GM12878 (cell line): ENCODE measurements around the gene PSMF1.

Experiments used
- POLR2A ChIP-seq: IDR thresholded peaks from 2 replicates; pipeline ENCODE4 v1.6.1; 2011; ENCODE audit warnings: low read depth, mild to moderate bottlenecking, low read length
- TF ChIP-seq, protein P1 (sequence below), 3 experiments: IDR thresholded peaks in 2 of 3; conservative IDR thresholded peaks in 1 of 3; 2 replicates each; pipeline ENCODE4 v1.5.1; 2011; ENCODE audit warnings: low read depth in 3 of 3, low read length in 3 of 3, mild to moderate bottlenecking in 3 of 3, control low read depth in 2 of 3, moderate library complexity in 2 of 3, inconsistent platforms in 1 of 3, mixed read lengths in 1 of 3; ENCODE audit not compliant: control insufficient read depth in 2 of 3, insufficient read depth in 1 of 3; ENCODE audit errors: extremely low read depth in 1 of 3

DNA sequence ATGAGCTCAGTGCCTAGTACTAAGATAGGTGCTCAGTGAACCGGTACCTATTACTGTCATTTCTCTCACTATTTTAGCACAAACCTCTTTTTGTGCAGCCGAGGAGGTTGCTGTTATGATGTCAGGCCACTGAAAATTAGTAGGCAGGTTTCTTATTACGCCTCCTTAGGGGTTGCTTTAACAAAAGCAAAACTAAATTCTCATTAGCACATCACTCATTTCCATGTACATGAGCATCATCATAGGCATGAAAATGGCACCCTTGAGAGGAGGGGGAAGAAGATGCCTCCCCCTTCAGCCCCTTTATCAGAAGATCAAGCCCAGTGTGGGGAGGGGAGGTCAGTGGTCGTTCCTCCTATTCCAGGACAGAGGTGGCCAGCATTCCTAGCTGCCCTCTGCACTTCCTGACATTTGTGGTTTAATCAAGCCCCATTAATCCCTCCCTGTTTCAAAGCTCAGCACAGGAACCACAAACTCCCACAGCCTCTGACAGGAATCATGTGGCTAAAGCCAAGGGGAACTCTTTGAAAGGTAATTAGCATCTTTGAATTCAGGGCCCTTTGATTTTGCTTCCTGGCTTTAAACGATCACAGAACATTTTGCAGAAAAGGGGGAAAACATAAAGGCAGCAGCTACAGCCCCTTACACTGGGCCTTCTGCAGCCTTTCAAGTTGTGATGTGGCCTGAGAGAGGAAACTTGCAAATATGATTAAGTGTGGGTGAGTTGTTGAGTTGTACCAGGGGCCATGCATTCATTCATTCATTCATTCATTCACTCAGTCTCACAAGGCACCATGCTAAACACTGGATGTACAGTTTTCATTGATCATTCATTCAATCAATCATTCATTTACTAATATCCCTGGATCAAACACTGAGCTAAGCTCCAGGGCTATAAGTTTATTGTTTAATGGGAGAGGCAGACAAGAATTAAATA is 31.9 kb upstream of the PSMF1 start:
- TF ChIP-seq POLR2A, result no peak
- TF ChIP-seq, protein P1, sequence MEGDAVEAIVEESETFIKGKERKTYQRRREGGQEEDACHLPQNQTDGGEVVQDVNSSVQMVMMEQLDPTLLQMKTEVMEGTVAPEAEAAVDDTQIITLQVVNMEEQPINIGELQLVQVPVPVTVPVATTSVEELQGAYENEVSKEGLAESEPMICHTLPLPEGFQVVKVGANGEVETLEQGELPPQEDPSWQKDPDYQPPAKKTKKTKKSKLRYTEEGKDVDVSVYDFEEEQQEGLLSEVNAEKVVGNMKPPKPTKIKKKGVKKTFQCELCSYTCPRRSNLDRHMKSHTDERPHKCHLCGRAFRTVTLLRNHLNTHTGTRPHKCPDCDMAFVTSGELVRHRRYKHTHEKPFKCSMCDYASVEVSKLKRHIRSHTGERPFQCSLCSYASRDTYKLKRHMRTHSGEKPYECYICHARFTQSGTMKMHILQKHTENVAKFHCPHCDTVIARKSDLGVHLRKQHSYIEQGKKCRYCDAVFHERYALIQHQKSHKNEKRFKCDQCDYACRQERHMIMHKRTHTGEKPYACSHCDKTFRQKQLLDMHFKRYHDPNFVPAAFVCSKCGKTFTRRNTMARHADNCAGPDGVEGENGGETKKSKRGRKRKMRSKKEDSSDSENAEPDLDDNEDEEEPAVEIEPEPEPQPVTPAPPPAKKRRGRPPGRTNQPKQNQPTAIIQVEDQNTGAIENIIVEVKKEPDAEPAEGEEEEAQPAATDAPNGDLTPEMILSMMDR (IDR thresholded peaks at IDR 0.05 in 2 of 3, conservative IDR thresholded peaks at IDR 0.05 in 1 of 3; ENCODE audit: control insufficient read depth in 2 of 3, extremely low read depth in 1 of 3, insufficient read depth in 1 of 3, low read depth in 3 of 3, low read length in 3 of 3), result no peak
